LNCAP (cell line): Measurements from ENCODE around the gene OR8U1.

Experiments used
- CTCF ChIP-seq: fragments of 450-650 bp; IDR thresholded peaks from 2 replicates; pipeline ENCODE4 v1.5.1; 2017; ENCODE audit warnings: mild to moderate bottlenecking

OR8U1 gene

GRCh38 chr11:56396047-56396446 is 20.6 kb downstream of the OR8U1 start:
- peak; percentile 38 for TF ChIP-seq CTCF

GRCh38 chr11:56404393-56404792 is 29.0 kb downstream of the OR8U1 start:
- no peak for TF ChIP-seq CTCF

GRCh38 chr11:56410801-56411200 is 35.4 kb downstream of the OR8U1 start:
- no peak for TF ChIP-seq CTCF

GRCh38 chr11:56412396-56412795 is 37.0 kb downstream of the OR8U1 start, which contains the start of gene OR5AL1:
TSS of gene OR5AL1 (plus strand) at chr11:56412696.
- TF ChIP-seq CTCF: no peak
